Motor neuron (in vitro differentiated cells): Measurements from ENCODE around the gene MMP25. TPM values are rescaled to one million over a fixed set of nuclear protein-coding genes. Genes with fewer than 3 reads are reported as not detected.
"Not testable (repeated sequence)": the region's sequence is repeated elsewhere in the genome, so short reads cannot be mapped to it uniquely, and the experiment has no call there.

Experiments
- ATAC-seq, 8 experiments: fragments of 200-7000 bp; cut with Tn5 transposase; replicated peaks in 6 of 8; 2 replicates each; pipeline ENCODE4 v1.8.0; 2021; ENCODE audit warnings: mild to moderate bottlenecking in 8 of 8, moderate library complexity in 8 of 8
- H3K27ac ChIP-seq, 2 donors: fragments of 250-450 bp; sonication (Bioruptor Pico); 2 replicates each; pipeline ENCODE4 v1.9.0; 2021; ENCODE audit warnings: antibody characterized with exemption in 2 of 2, mild to moderate bottlenecking in 2 of 2, moderate library complexity in 1 of 2
- H3K4me1 ChIP-seq, 2 donors: fragments of 250-450 bp; sonication (Bioruptor Pico); replicated peaks in 1 of 2; 2 replicates each; pipeline ENCODE4 v1.6.1; 2021; ENCODE audit warnings: antibody characterized with exemption in 2 of 2, mild to moderate bottlenecking in 2 of 2, moderate library complexity in 1 of 2
- H3K4me3 ChIP-seq, 5 donors: fragments of 250-450 bp; sonication (Bioruptor Pico); 2 replicates each; pipeline ENCODE4 v1.9.0; 2021; ENCODE audit warnings: antibody characterized with exemption in 5 of 5, mild to moderate bottlenecking in 5 of 5, moderate library complexity in 4 of 5
- WGBS, 10 experiments: fragments of 450-650 bp; shearing (Covaris generic); methylation state at CpG; one replicate each; pipeline ENCODE4 v1.0.0; 2022; 5-methylcytosine and 5-hydroxymethylcytosine counted together
- in situ Hi-C, 9 experiments: fragments of 400-800 bp; cut with MboI; loops; one replicate each; pipeline ENCODE4 v1.15.0; 2021; ENCODE audit warnings: low sequenced_read_pairs in 9 of 9, low pct_unique_long_range_greater_than_20kb in 2 of 9; ENCODE audit not compliant: unreplicated experiment in 9 of 9
- total RNA-seq, 8 experiments: library from RNA; unstranded; fragments of 300-600 nt; gene quantifications; 2 replicates each; pipeline versions ENCODE4 v1.2.3 to v1.2.4, GENCODE V29; 2022

Gene MMP25
- total RNA-seq, 8 experiments from 2014 or later = 0.11 to 1.7 (median 0.75) TPM

DNA sequence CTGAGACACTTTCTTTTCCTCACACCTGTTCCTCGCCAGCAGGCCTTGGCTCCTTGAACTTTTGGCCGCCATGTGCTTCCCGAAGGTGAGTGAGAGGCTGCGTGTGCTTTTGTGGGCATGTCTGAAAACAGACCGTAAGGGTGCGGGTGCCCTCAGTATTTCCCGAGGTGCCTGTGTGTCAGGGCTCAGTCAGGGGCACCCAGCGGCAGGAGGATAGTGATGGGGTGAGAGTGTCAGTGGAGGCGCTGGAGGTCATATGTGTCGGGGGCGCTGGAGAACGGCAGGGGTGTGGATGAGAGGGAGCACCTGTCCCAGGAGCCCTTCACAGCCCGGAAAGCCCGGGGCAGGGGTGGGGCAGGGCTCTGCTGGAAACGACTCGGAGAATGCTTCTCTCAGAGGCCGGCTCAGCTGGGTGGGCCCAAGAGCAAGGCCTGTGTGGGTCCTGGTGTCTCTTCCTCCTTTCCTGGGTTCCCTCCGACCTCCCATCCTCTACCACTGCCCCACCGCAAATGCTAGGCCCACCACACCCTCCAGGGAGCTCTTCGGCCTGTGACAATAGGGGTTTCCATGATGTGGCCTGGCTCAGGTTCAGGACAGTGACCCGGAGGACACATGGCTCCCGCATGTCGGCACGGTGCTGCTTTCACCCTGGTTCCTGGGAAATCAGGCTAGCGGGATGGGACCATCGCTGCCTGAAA is 19.5 kb downstream of the MMP25 start:
- H3K27ac ChIP-seq = no peak overlapping the region
- 40 to 100% (median 91%) methylated on average over 1 to 4 of the region's 26 CpGs; no CpG with 5 or more reads in 4 of the 10 experiments for WGBS, 10 experiments
- H3K4me3 ChIP-seq = no peak overlapping the region
- in situ Hi-C loops = no loop called here
- ATAC-seq = peak in 2 of 8 experiments; percentile 7 to 8
- no peaks in the 10 kb centered on the region for H3K4me1 ChIP-seq

DNA sequence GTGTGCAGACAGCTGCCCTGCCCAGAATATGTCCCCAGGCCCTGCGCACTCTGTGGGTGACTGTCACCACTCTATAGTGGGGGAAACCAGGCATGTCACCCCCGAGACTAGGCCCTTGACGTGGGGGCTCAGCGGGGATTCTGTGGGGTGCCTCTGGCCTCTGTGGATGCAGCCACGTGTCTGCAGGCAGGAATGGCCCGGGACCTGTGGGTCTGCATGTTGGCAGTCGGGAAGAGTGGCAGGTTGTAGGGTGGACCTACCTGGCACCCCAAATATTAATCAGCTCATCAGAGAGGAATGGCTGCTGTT is 20.0 kb downstream of the MMP25 start:
- H3K4me1 ChIP-seq = no peaks in the 10 kb centered on the region
- WGBS, 10 experiments = 100% methylated on average over 1 of the region's 7 CpGs; no CpG with 5 or more reads in 9 of the 10 experiments
- H3K4me3 ChIP-seq = no peak overlapping the region
- H3K27ac ChIP-seq = no peak overlapping the region
- no peak for ATAC-seq
- in situ Hi-C loops = no loop called here

GRCh38 chr16:3068487-3068886 is 22.1 kb downstream of the MMP25 start:
- Histone ChIP-seq H3K4me3 (no peak overlapping the region), H3K27ac (no peak overlapping the region), H3K4me1 (no peaks in the 10 kb centered on the region)
- 40 to 90% (median 73%) methylated on average over 1 to 3 of the region's 4 CpGs; no CpG with 5 or more reads in 5 of the 10 experiments for WGBS, 10 experiments
- no peak for ATAC-seq
- in situ Hi-C loops = no loop called here

DNA sequence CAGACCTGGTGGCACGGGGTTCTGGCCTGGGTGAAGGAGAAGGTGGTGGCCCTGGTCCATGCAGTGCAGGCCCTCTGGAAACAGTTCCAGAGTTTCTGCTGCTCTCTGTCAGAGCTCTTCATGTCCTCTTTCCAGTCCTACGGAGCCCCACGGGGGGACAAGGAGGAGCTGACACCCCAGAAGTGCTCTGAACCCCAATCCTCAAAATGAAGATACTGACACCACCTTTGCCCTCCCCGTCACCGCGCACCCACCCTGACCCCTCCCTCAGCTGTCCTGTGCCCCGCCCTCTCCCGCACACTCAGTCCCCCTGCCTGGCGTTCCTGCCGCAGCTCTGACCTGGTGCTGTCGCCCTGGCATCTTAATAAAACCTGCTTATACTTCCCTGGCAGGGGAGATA is 22.8 kb downstream of the MMP25 start:
- ATAC-seq, H3K27ac ChIP-seq, H3K4me3 ChIP-seq, in situ Hi-C loops, H3K4me1 ChIP-seq: not testable (repeated sequence)
- WGBS, 10 experiments = no CpG with 5 or more reads among the region's 11 CpGs

DNA sequence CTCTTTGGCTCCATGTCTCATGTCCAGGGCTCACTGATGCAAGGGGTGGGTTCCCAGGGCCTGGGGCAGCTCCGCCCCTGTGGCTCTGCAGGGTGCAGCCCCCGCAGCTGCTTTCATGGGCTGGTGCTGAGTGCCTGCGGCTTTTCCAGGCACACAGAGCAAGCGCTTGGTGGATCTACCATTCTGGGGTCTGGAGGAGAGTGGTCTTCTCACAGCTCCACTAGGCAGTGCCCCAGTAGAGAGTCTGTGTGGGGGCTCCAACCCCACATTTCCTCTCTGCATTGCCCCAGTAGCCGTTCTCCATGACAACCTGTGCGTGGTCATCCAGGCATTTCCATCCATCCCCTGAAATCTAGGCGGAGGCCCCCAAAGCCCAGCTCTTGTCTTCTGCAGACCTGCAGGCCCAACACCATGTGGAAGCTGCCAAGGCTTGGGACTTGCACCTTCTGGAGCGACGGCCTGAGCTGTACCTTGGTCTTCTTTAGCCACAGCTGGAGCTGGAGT is 24.3 kb downstream of the MMP25 start:
- ATAC-seq = peak in 2 of 8 experiments; percentile 15 to 25
- in situ Hi-C loops = no loop called here
- WGBS, 10 experiments = 87 to 100% (median 94%) methylated on average over 2 to 7 of the region's 9 CpGs; no CpG with 5 or more reads in 7 of the 10 experiments
- no peak overlapping the region for H3K4me3 ChIP-seq
- H3K27ac ChIP-seq = no peak overlapping the region
- H3K4me1 ChIP-seq = no peaks in the 10 kb centered on the region

DNA sequence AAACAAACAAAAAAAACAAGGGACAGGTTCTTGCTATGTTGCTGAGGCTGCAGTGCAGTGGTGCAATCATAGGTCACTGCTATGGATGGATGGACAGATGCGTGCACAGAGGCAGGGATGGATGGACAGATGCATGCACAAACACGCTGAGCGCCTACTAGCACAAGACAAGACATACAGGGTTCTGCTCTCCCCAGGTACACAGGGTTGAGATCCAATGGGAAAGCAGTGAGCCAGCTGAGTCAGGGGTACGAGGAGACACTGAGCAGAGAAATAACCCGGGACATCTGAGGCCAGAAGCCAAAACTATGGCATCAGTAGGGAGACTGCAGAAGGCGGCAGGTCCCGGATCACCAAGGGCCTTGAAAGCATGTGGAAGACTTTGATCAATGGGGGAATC is 25.3 kb downstream of the MMP25 start:
- no peak overlapping the region for H3K4me3 ChIP-seq
- H3K27ac ChIP-seq = no peak overlapping the region
- no peaks in the 10 kb centered on the region for H3K4me1 ChIP-seq
- in situ Hi-C loops = no loop called here
- ATAC-seq = no peak
- 0 to 100% (median 84%) methylated on average over 1 to 6 of the region's 7 CpGs; no CpG with 5 or more reads in 2 of the 10 experiments for WGBS, 10 experiments

DNA sequence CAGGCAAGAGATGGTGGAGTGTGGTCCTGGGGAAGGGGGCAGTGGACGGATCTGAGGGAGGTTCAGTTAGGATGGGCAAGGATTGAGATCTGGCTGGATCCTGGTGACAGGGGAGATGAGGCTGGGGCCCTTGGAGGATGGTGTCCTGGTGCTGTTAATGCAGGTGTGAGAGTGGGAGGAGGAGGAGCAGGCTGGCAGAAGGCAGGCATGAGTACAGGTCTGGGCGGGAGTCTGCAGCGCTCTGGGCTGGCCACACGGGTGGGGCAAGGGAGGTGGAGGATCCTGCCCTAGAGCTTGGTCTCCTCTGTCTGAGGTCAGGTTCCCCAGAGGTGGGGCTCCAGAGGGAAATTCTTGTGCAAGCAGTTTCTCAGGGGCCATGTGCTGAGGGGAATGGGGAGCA is 25.8 kb downstream of the MMP25 start:
- H3K27ac ChIP-seq, in situ Hi-C loops, H3K4me1 ChIP-seq, H3K4me3 ChIP-seq: not testable (repeated sequence)
- no CpG with 5 or more reads among the region's 4 CpGs for WGBS, 10 experiments
- peak in 2 of 8 experiments; percentile 14 to 23 for ATAC-seq

- ATAC-seq = peak in 1 of 8 experiments; percentile 11
- in situ Hi-C loops, H3K4me1 ChIP-seq, H3K4me3 ChIP-seq, H3K27ac ChIP-seq: not testable (repeated sequence)
- WGBS, 10 experiments = no CpG with 5 or more reads among the region's 18 CpGs
Observed at GRCh38 chr16:3072576-3073263, 26.4 kb downstream of the MMP25 start.

DNA sequence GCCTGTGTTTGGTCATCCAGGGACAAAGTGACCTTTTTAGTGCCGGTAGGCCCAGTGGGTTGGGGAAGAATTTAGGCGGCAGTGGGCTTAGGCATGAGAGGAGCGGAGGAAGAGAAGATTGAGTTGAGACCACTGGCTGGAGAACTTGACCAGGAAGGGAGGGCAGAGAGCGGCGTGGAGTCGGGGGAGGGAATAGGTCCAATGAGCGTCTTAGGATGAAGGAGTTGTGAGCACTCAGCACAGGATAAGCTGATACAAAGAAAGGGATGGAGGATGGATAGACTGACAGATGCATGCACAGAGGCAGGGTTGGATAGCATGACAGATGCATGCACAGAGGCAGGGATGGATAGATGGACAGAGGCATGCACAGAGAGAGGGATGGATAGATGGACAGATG is 27.1 kb downstream of the MMP25 start:
- no peak for ATAC-seq
- no peak overlapping the region for H3K27ac ChIP-seq
- H3K4me3 ChIP-seq = no peak overlapping the region
- no peaks in the 10 kb centered on the region for H3K4me1 ChIP-seq
- in situ Hi-C loops = no loop called here
- WGBS, 10 experiments = 65 to 100% (median 92%) methylated on average over 1 to 7 of the region's 7 CpGs; no CpG with 5 or more reads in 3 of the 10 experiments

- no peak overlapping the region for H3K4me3 ChIP-seq
- no peak for ATAC-seq
- H3K27ac ChIP-seq = no peak overlapping the region
- 13 to 83% (median 56%) methylated on average over 1 to 5 of the region's 9 CpGs; no CpG with 5 or more reads in 2 of the 10 experiments for WGBS, 10 experiments
- in situ Hi-C loops = no loop called here
- H3K4me1 ChIP-seq = no peaks in the 10 kb centered on the region
Observed at GRCh38 chr16:3074860-3075522, 28.6 kb downstream of the MMP25 start.

DNA sequence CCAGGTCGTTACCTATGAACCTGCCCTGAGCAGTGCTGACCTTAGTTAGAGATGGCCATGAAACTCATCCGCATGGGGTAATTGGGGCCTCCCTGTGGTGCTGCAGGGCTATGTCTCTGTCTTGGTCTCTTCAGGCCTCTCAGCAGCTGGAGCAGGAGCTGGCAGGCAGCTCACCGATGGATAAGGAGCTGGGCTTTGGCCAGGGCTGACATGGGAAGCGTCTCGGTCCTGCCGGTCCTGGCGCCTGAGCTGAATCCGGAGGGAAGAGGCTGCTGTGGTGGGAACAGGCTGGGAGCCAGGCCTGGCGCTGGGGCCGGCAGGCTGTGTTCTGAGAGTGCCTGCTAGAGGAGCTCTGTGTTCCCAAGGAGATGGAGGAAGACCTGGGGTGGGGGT is 29.2 kb downstream of the MMP25 start:
- H3K4me3 ChIP-seq = no peak overlapping the region
- in situ Hi-C loops = no loop called here
- peak in 2 of 8 experiments; percentile 38 to 80 for ATAC-seq
- WGBS, 10 experiments = 0 to 83% (median 53%) methylated on average over 1 to 4 of the region's 10 CpGs; no CpG with 5 or more reads in 4 of the 10 experiments
- no peaks in the 10 kb centered on the region for H3K4me1 ChIP-seq
- H3K27ac ChIP-seq = no peak overlapping the region

GRCh38 chr16:3075946-3076345 is 29.6 kb downstream of the MMP25 start:
- peak in 1 of 8 experiments; percentile 14 for ATAC-seq
- H3K27ac ChIP-seq, H3K4me1 ChIP-seq, H3K4me3 ChIP-seq, in situ Hi-C loops: not testable (repeated sequence)
- WGBS, 10 experiments = 67 to 90% (median 85%) methylated on average over 2 to 3 of the region's 6 CpGs; no CpG with 5 or more reads in 6 of the 10 experiments

GRCh38 chr16:3076577-3076976 is 30.2 kb downstream of the MMP25 start:
- 20 to 100% (median 51%) methylated on average over 1 to 5 of the region's 6 CpGs; no CpG with 5 or more reads in 5 of the 10 experiments for WGBS, 10 experiments
- no peak overlapping the region for H3K4me3 ChIP-seq
- in situ Hi-C loops = no loop called here
- ATAC-seq = no peak
- no peak overlapping the region for H3K27ac ChIP-seq
- no peaks in the 10 kb centered on the region for H3K4me1 ChIP-seq
